ENCODE data around the gene MTRR. TPM values are rescaled to one million over a fixed set of nuclear protein-coding genes. Genes with fewer than 3 reads are reported as not detected.

Gene MTRR
- 18.3 TPM for total RNA-seq

DNA sequence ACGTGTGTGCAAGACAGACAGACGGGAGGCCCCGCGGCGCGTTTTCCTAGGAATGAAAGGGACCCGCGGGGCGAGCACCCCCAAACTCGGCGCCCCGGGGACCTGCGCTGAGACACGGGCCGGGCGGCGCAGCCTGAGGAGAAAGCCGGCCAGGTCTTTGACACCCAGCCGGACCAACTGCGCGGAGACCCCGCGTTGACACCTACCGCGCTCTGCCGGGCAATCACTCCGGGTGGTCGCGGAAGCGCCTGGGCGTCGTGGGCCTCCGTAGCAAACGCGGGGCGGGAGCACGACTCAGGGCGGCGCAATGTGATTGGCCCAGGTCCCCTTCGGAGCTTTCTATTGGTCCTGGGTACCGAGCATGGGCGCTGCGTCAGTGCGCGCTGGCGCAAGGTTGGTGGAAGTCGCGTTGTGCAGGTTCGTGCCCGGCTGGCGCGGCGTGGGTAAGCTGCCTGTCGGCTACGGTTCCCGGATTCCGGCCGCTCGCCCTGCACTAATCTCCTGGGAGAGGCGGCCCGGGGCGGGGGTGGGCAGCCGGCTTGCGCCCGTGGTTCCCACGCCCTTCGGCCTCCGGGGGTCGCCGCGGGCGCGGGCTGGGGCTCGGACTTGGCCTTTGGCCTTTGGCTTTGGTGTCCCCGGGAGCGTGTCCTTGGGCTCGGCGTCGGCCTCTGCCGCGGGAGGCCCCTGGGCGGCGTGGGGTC, at the start of gene MTRR, which contains the start of gene FASTKD3:
Gene MTRR (plus strand): TSS at position 376 of the 701 bp plus-strand sequence. CDS start 1,647 bp downstream, outside the sequence.
Gene FASTKD3 (minus strand): TSS at position 259 of the 701 bp plus-strand sequence. CDS start 948 bp downstream, outside the sequence.
- FAIRE-seq (no peak), DNase-seq (ENCODE audit: low spot score in 2 of 2) (peak; percentile 91 to 92)

DNA sequence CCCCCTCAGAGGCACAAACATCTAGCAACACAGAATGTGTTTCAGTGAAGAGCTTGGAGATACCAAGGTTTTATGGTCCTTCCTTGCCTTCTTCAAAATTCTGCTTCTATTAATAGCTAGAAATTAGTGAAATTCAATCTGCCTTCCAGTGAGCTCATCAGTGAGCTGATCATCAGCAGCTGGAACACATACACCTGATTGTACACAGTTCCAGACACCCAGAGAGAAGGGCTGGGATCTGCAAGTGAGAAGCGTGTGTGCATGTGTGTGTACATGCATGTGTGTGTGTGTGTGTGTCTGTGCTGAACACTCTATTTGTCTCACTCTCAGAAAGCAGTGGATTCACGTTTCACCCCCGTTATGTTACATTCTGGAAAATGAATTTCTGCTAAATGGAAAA, 46.5 kb upstream of the MTRR start:
- DNase-seq (ENCODE audit: low spot score in 2 of 2): no peak
- FAIRE-seq: no peak

DNA sequence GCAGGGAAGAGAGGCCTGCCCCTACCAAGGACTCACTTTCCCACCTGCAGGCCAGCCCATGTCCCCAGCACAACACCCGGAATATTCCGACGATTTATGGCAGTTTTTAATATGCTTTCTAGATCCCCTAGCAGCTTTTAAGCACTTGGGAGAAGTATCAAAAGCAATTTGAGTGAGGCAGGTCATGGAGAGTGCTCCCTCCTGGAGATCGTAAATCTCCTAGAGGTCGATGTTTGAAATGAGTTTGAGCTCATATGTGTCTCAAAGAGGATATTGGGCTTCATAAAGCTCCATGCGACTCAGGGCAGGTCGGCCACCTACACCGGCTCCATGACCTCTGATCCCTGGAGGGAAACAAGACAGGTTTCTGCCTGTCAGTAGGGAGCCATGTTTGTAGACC, 45.4 kb upstream of the MTRR start:
- FAIRE-seq (no peak), DNase-seq (ENCODE audit: low spot score in 2 of 2) (no peak)

DNA sequence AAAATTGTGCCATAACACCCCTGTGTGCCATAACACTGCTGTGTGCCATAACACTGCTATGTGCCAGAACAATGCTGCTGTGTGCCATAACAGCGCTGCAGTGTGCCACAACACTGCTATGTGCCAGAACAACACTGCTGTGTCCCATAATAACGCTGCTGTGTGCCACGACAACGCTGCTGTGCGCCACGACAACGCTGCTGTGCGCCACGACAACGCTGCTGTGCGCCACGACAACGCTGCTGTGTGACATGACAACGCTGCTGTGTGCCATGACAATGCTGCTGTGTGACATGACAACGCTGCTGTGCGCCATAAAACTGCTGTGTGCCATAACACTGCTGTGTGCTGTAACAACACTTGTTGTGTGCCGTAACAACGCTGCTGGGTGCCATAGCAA, 44.0 kb upstream of the MTRR start:
- DNase-seq (ENCODE audit: low spot score in 2 of 2): no peak
- FAIRE-seq: no peak

DNA sequence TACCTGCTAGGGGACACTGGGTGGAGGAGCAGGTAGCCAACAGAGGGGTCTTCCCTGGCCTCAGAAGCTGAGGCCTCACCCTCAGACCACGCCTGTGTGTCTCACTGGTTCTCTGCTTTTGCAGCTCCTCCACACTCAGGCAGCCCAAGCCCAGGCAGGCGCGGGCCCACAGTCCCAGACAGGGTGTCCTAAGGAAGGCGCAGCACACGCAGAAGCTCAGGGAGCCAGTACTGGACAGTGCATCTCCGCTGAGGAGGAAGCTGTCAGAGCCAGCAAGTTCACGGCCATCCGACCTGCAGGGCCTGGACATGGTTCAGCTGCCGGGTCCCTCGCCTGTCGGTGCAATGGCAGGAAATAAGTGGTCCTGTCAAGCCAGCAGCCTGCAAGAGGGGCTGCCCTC, 43.3 kb upstream of the MTRR start:
- FAIRE-seq (no peak), DNase-seq (ENCODE audit: low spot score in 2 of 2) (no peak)

DNA sequence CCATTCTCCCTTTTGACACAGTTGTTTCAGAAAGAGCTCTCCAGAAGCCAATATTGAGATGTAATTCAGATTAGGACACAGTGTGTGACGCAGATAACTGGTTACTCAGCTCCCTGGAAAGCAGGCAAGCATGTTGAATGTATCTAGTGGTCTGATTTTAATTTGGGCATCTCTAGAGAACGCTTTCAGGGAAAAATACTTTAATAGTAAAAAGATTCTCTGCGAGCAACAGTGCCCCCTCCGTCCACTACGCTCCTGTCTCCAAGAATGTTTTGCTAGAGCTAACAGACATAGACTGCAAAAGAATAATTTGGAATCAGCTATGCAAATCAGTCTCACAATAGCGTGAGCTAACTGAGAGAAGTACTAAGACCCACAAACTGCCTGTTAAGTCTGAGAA, 41.3 kb upstream of the MTRR start:
- DNase-seq (ENCODE audit: low spot score in 2 of 2) (peak in 1 of 2 donors; percentile 36), FAIRE-seq (no peak)

DNA sequence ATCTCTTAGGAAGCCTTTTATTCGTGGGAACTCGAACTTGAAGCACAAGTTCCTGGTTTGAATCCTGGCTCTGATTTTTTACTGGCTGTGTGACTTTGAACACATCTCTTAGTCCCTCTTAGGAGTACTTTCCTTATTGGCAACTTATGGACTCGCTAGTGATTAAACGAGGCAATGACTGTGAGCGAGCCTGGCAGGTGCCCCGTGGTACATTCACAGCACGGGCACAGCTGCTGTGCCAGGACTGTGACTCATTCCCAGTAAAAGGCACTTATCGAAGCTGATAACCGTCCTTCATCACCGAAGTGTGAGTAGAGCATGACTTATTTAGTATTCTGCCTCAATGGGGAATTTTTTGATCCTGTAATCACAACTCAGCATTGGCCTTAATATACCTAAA, 40.7 kb upstream of the MTRR start:
- FAIRE-seq (no peak), DNase-seq (ENCODE audit: low spot score in 2 of 2) (no peak)

DNA sequence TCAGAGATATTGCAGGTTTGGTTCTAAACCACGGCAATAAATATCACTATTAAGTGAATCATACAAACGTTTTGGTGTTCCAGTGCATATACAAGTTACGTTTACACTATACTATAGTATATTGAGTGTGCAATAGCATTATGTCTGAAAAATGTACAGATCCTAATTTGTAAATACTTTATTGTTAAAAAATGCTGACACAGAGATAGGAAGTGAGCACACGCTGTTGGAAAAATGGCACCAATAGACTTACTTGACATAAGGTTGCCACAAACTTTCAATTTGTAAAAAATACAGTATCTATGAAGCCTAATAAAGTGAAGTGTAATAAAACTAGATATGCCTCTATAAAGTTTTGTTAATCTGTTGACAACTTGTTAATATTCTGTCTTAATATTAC, 34.0 kb upstream of the MTRR start:
- FAIRE-seq (no peak), DNase-seq (ENCODE audit: low spot score in 2 of 2) (no peak)

DNA sequence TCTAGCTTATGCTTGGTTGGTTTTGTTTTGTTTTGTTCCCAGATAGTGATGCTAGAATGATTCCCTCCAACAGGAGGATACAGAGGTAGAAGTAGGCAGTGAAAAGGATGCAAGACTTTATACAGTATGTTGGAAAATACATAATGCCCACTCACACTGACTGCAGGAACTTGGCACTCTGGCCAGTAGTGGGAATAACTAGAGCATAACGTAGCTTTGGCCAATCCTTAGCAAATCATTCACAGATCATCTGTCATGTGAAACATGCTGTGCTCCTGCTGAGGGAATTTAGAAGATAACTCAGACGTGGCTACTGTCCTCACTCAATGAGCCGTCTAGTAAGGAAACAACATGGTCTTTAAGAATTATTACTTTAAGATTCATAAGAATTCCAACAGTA, 31.5 kb upstream of the MTRR start:
- DNase-seq (ENCODE audit: low spot score in 2 of 2): no peak
- FAIRE-seq: no peak

DNA sequence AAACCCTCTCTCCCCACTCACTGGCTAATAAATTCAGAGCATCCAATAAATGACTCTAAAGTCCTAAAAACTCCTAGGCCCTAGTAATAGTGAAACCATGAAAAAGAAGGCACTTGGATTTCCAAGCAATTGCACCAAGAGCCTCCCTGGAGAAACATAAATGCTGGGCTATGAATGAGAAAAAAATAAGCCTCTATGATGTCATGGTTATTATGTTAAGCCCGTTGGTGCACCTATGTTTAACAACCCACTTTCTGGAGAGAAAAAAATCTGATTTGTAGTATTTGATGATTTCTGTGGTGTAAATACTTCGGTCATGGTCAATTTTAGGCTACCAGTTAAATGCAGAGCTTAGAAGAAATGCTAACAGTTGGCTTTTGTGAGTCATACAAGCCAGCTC, 26.4 kb upstream of the MTRR start:
- no peak for DNase-seq (ENCODE audit: low spot score in 2 of 2)
- FAIRE-seq: no peak

DNA sequence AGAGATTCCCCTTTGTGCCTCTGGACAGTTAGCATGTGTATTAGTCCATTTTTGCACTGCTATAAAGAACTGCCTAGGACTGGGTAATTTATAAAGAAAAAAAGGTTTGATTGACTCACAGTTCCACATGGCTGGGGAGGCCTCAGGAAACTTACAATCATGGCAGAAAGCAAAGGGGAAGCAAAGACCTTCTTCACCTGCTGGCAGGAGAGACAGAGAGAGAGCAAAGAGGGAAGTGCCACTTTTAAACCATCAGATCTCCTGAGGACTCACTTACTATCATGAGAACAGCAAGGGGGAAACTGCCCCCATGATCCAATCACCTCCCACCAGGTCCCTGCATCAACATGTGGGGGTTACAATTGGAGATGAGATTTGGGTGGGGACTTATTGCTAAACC, 24.0 kb upstream of the MTRR start:
- FAIRE-seq (no peak), DNase-seq (ENCODE audit: low spot score in 2 of 2) (no peak)

DNA sequence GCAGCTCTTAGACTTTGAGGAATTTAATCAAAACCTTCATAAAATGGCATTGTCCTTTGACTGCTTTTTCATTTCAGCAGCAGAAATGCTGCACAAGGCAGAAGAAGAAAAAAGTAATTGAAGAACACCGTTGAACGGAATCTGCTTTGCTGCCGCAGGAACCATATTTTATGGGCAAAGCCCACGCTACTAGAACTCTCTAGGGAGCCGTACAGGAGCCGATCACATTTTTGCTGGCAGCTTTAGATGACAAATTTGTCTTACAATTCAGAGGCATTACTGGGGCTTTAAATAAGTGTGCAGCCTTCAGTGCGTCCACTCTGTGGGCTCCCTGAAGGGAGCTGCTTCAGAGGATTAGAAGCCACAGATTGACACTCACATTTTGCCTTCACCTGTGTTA, 23.4 kb upstream of the MTRR start:
- DNase-seq (ENCODE audit: low spot score in 2 of 2) (no peak), FAIRE-seq (no peak)

DNA sequence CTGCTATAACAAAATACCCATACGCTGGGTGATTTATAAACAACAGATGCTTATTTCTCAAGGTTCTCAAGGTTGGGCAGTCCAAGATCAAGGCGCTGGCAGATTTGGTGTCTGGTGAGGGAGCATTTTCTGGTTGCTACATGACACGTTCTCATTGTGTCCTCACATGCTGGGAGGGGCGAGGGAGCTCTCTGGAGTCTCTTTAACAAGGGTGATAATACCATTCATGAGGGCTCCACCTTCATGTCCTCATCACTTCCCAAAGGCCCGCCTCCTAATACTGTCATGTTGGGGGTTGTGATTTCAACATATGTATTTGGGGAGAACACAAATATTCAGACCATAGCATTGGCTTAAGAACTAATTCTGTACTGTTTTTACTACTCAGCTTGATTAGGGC, 22.6 kb upstream of the MTRR start:
- no peak for FAIRE-seq

DNA sequence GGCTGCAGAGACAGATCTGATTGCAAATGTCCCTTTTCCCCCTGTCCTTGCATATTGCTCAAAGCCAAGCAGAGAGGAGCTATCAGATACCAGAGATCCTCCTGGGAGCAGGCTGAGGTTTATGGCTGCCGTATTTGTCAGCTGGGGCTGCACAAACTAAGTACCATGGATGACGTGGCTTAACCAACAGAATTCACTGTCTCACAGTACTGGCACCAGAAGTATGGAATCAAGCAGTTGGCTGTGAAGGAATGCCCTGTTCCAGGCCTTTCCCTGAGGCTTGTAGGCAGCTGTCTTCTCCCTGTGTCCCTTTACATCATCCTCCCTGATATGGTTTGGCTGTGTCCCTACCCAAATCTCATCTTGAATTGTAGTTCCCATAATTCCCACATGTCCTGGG, 20.7 kb upstream of the MTRR start:
- FAIRE-seq: no peak
- no peak for DNase-seq (ENCODE audit: low spot score in 2 of 2)

More for the DNA sequence above, 22.6 kb upstream of the MTRR start:
- DNase-seq (ENCODE audit: low spot score in 2 of 2): no peak

DNA sequence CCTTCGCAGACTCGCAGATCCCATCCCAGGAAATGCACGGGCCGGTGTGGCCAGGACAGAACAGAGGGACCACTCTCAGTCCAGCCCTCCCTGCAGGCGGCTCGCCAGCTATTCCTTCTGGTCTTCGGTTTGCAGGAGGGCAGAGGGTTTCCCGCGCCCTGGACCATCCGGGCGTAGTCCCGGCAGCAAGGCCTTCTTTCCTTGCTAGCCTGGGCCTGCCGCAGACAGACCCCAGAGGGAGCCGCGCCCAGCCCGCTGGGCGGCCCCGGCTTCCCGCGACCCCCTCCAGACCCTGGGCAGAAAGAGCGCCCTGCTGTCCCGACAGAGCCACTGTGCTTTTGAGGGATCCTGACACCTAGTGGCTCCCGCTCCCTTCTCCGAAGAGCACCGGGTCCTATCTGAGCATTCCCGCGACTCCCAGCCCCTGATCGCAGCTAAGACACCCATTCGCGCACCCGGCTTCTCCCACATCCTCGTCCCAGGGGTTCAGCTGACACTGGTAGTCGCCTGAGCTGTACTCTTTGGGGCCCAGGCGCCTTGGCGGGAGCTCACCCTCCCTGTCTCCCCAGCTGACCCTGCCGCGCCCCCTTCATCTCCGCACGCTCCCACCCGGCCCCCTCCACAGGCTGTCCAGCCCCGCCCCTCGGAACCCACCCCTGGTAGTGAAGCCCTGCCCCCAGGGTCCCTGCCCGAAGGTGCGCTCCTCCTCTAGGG, 19.1 kb upstream of the MTRR start:
- DNase-seq (ENCODE audit: low spot score in 2 of 2) (peak; percentile 49 to 58), FAIRE-seq (no peak)

DNA sequence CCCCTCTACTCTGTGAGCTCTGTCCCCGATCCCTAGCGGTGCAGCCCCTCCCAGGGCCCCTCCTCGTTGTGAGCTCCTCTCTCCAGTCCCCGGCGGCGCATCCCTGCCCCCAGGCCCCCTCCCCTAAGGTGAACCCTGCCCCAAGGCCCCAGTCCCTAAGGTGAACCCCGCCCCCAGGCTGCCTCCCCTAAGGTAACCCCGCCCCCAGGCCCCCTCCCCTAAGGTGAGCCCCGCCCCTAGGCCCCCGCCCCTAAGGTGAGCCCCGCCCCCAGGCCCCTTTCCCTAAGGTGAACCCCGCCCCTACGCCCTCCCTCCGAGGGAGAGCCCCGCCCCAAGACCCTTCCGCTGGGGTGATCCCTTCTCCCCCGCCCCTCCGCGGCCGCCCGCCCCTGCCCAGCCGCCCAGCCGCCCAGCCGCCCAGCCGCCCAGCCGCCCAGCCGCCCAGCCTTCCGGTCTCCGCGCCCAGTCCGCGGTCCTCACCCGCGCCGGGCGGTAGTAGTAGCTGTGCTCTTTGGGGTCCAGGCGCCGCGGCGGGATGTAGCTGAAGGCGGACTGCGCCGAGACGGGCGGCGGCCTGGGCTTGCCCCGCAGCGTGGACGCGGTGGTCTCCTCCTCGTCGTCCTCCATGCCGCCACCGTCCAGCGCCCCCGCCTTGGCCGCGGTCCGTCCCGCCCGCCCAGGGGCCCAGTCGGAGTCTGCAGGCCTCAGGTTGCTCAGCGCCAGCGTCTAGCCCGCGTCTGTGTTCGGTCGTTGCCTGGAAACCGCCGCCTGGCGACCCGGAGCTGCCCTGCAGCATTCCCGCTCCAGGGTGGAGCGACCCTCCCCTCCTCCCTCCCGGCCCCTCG, 18.3 kb upstream of the MTRR start, which contains the start of gene CFAP90:
Gene CFAP90 (minus strand): TSS at position 739 of the 845 bp plus-strand sequence. CDS start 112 bp downstream, at position 627.
- FAIRE-seq (no peak), DNase-seq (ENCODE audit: low spot score in 2 of 2) (peak; percentile 45 to 49)

DNA sequence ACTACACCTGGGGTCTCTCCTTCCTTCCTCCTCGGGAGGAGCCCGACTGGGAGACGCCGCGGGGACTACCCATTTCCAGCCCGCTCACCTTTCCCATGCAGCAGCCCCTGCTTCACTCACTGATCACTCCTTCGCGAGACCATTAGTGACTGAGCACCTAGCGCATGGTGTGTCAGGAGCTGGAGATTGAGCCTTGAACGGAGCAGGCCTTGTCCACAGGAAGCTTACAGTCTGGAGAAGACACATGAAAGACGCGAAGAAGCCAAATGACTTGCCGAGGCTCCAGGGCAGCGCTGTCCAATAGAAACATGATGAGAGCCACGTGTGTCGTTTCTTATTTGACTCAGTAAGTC, 17.7 kb upstream of the MTRR start:
- no peak for FAIRE-seq
- no peak for DNase-seq (ENCODE audit: low spot score in 2 of 2)

DNA sequence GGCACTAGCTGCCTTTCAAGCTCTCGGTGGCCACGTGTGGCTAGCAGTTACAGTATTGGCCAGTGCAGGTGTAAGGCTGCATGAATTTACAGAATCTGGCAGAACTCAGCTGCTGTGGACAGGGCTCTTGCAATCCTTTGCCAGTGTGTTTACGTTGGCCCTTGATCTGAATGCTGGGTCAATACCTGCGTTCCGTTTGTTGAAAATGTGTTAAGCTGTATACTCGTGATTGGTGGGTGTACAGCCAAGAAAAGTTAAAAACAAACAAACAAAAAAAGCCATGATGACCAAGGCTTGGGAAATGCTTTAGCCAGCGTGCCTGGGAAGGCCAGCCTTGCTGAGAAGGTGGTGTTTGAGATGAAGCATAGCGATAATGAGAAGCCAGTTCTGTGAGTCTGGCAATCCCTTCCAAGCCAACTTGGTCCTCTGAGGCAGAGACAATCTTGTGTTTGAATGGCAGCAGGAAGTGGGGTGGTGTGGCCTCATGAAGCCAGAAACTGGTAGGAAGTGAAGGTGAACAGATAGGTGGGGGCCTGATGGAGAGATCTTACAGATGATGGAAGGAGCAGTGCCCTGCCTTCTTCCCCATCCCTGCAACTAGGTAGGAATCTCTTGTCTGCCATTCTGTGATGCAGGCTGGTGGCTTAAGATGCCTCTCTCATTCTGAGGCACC, 17.2 kb upstream of the MTRR start:
- no peak for DNase-seq (ENCODE audit: low spot score in 2 of 2)
- no peak for FAIRE-seq

DNA sequence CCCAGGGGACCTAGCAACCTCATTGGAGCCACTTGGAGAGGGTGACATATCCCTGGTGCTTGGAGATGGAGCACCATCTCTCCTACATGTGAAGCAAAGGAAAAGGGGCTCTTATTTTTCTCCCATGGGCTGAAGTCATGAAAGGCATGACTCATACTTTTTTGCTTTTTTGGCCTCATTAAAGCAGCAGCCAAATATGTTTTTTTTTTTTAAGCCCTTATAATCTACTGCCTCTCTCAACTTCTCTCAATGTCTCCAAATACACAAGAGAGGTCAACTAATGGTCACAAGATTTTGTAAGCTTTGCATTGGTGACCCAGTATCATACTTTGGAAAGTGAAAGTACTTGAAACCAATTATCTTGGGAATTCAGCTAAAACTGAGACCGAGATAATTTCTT, 16.4 kb upstream of the MTRR start:
- FAIRE-seq (no peak), DNase-seq (ENCODE audit: low spot score in 2 of 2) (no peak)

DNA sequence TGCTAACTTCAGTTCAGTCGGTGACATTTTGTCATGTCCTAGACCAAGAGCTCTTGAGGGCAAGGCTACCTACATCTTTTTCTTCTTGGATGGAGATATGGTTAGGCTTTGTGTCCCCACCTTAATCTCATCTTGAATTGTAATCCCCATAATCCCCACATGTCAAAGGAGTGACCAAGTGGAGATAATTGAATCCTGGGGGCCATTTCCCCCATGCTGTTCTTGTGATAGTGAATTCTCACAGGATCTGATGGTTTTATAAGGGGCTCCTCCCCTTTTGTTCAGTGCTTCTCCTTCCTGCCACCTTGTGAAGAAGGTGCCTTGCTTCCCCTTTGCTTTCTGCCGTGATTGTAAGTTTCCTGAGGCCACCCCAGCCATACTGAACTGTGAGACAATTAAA, 16.0 kb upstream of the MTRR start:
- no peak for DNase-seq (ENCODE audit: low spot score in 2 of 2)
- FAIRE-seq: no peak

DNA sequence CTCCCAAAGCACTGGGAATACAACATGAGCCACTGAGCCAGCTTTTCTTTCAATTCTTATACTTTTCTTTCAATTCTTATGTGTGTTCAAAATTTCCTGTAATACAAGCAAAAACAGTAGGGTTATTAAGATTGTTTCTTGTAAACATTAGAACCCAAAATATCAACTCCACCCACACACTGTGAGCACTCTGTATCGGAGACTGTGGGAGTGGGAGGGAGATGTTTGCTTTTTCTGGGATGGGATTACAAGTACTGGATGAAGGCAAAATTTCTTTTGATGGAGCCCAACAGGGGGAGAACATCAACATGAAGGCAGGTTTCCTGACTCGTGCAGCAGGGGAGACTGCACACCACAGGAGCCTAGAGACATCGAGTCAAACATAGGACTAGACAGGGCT, 13.3 kb upstream of the MTRR start:
- no peak for DNase-seq (ENCODE audit: low spot score in 2 of 2)
- FAIRE-seq: no peak
